ENCODE measurements around the gene BMP4.

The BMP4 gene

GRCh38 chr14:53956427-53957201, at the start of gene BMP4:
Gene BMP4 (minus strand): TSS chr14:53956825. CDS start chr14:53952222, 4,603 bp downstream.
- intact Hi-C loops (cut with DNase I; ENCODE audit: low total_unique reads): no loop called here
- Histone ChIP-seq H3K4me1 (peaks cover 0 to 30% (median 11%) of the 10 kb centered on the region in 4 donors), H3K4me3 (peak within 1 kb of the TSS; percentile 62 to 81), H3K9me3 (no peaks in the 10 kb centered on the region), H3K27me3 (no peaks in the 10 kb centered on the region), H3K36me3 (peaks cover 0 to 4% (median 0%) of the 10 kb centered on the region in 3 donors), H3K27ac (peak within 1 kb of the TSS; percentile 92 to 96)
- no peak for TF ChIP-seq CTCF (IDR thresholded peaks at IDR 0.05)
- peak; percentile 88 to 95 for DNase-seq

- intact Hi-C loops (cut with DNase I; ENCODE audit: low total_unique reads): no loop called here
Measured at GRCh38 chr14:54003064-54003463, 46.4 kb upstream of the BMP4 start.

GRCh38 chr14:54002653-54003052, 46.0 kb upstream of the BMP4 start:
- intact Hi-C loops (cut with DNase I; ENCODE audit: low total_unique reads): no loop called here
- no peak overlapping the region for H3K27ac ChIP-seq
- no peaks in the 10 kb centered on the region for H3K27me3 ChIP-seq
- H3K4me3 ChIP-seq: no peak overlapping the region
- TF ChIP-seq CTCF (IDR thresholded peaks at IDR 0.05): no peak
- peaks cover 0 to 7% (median 0%) of the 10 kb centered on the region in 4 donors for H3K4me1 ChIP-seq
- H3K9me3 ChIP-seq: no peaks in the 10 kb centered on the region
- no peak for DNase-seq
- no peaks in the 10 kb centered on the region for H3K36me3 ChIP-seq

More at GRCh38 chr14:54003064-54003463, 46.4 kb upstream of the BMP4 start:
- TF ChIP-seq CTCF (IDR thresholded peaks at IDR 0.05): no peak
- no peaks in the 10 kb centered on the region for H3K9me3 ChIP-seq
- no peak for DNase-seq
- no peaks in the 10 kb centered on the region for H3K36me3 ChIP-seq
- no peak overlapping the region for H3K4me3 ChIP-seq
- H3K4me1 ChIP-seq: peaks cover 0 to 7% (median 0%) of the 10 kb centered on the region in 4 donors
- H3K27ac ChIP-seq: no peak overlapping the region
- H3K27me3 ChIP-seq: no peaks in the 10 kb centered on the region

GRCh38 chr14:54001189-54001878, 44.7 kb upstream of the BMP4 start:
- peaks cover 0 to 7% (median 0%) of the 10 kb centered on the region in 4 donors for H3K4me1 ChIP-seq
- intact Hi-C loops (cut with DNase I; ENCODE audit: low total_unique reads): no loop called here
- H3K36me3 ChIP-seq: no peaks in the 10 kb centered on the region
- H3K27me3 ChIP-seq: no peaks in the 10 kb centered on the region
- DNase-seq: no peak
- no peak overlapping the region for H3K27ac ChIP-seq
- TF ChIP-seq CTCF (IDR thresholded peaks at IDR 0.05): no peak
- no peaks in the 10 kb centered on the region for H3K9me3 ChIP-seq
- no peak overlapping the region for H3K4me3 ChIP-seq

GRCh38 chr14:54000341-54000811, 43.8 kb upstream of the BMP4 start:
- intact Hi-C loops (cut with DNase I; ENCODE audit: low total_unique reads): no loop called here
- Histone ChIP-seq H3K4me3 (no peak overlapping the region), H3K4me1 (peaks cover 0 to 7% (median 0%) of the 10 kb centered on the region in 4 donors), H3K9me3 (no peaks in the 10 kb centered on the region), H3K27me3 (no peaks in the 10 kb centered on the region), H3K27ac (no peak overlapping the region), H3K36me3 (no peaks in the 10 kb centered on the region)
- no peak for TF ChIP-seq CTCF (IDR thresholded peaks at IDR 0.05)
- no peak for DNase-seq
